Suppressor macrophage (primary cell): Measurements from ENCODE around the gene TMEM74B.
A peak's percentile ranks its signal among the peaks of the same experiment; 100 is the strongest.

Experiments
- DNase-seq, 4 experiments: peaks; one replicate each; pipeline ENCODE4 v3.0.0-alpha.2; 2020 to 2022

The TMEM74B gene

GRCh38 chr20:1134836-1135235 is 49.9 kb downstream of the TMEM74B start:
- no peak for DNase-seq

GRCh38 chr20:1134355-1134754 is 50.4 kb downstream of the TMEM74B start:
- no peak for DNase-seq

- DNase-seq: peak in 1 of 4 experiments; percentile 5
Measured at GRCh38 chr20:1131354-1131753, 53.4 kb downstream of the TMEM74B start.

GRCh38 chr20:1130847-1131246 is 53.9 kb downstream of the TMEM74B start:
- peak; percentile 78 to 89 (median 86) for DNase-seq
